SK-N-SH treated with all-trans-retinoic acid at 6 μM for 48 hours (cell line): ENCODE results near the gene GRIFIN.

Source experiments
- ATAC-seq: fragments of 200-7000 bp; cut with Tn5 transposase; 3 replicates; pipeline ENCODE4 v1.9.1; 2020; ENCODE audit warnings: mild to moderate bottlenecking, moderate library complexity
- ARNTL ChIP-seq: fragments of 450-650 bp; formaldehyde crosslinking; IDR thresholded peaks from 2 replicates; pipeline ENCODE4 v1.5.0; 2020; ENCODE audit warnings: low read depth, mild to moderate bottlenecking, moderate library complexity, borderline replicate concordance
- BACH2 ChIP-seq: fragments of 250-450 bp; sonication (Bioruptor Pico); IDR thresholded peaks from 2 replicates; pipeline ENCODE4 v1.9.0; 2021; ENCODE audit warnings: mild to moderate bottlenecking, borderline replicate concordance
- CSDC2 ChIP-seq: fragments of 250-450 bp; sonication (Bioruptor Pico); IDR thresholded peaks from 2 replicates; pipeline ENCODE4 v1.5.0; 2020; ENCODE audit warnings: mild to moderate bottlenecking, moderate library complexity
- ESRRG ChIP-seq: fragments of 250-450 bp; sonication (Bioruptor Pico); IDR thresholded peaks from 2 replicates; pipeline ENCODE4 v1.6.1; 2021; ENCODE audit warnings: mild to moderate bottlenecking
- GLIS3 ChIP-seq: fragments of 250-450 bp; sonication (Bioruptor Pico); IDR thresholded peaks from 2 replicates; pipeline ENCODE4 v1.5.0; 2020; ENCODE audit warnings: mild to moderate bottlenecking, moderate library complexity
- ISL1 ChIP-seq: fragments of 250-450 bp; sonication (Bioruptor Pico); IDR thresholded peaks from 2 replicates; pipeline ENCODE4 v2.1.2; 2022; ENCODE audit warnings: mild to moderate bottlenecking, moderate library complexity
- OSR1 ChIP-seq: fragments of 250-450 bp; sonication (Bioruptor Pico); IDR thresholded peaks from 2 replicates; pipeline ENCODE4 v1.8.0; 2022; ENCODE audit warnings: moderate library complexity, mild to moderate bottlenecking, inconsistent platforms
- RARB ChIP-seq: fragments of 250-450 bp; sonication (Bioruptor Pico); IDR thresholded peaks from 2 replicates; pipeline ENCODE4 v1.8.0; 2021; ENCODE audit warnings: mild to moderate bottlenecking, moderate library complexity
- SNAI2 ChIP-seq: fragments of 250-450 bp; sonication (Bioruptor Pico); IDR thresholded peaks from 2 replicates; pipeline ENCODE4 v1.5.0; 2020; ENCODE audit warnings: mild to moderate bottlenecking, moderate library complexity
- TCF4 ChIP-seq: fragments of 250-450 bp; sonication (Bioruptor Pico); IDR thresholded peaks from 2 replicates; pipeline ENCODE4 v1.8.0; 2021; ENCODE audit warnings: mild to moderate bottlenecking, moderate library complexity, borderline replicate concordance
- TOX ChIP-seq: fragments of 250-450 bp; sonication (Bioruptor Pico); IDR thresholded peaks from 2 replicates; pipeline ENCODE4 v1.8.0; 2021; ENCODE audit warnings: mild to moderate bottlenecking, moderate library complexity, borderline replicate concordance
- ZC3H10 ChIP-seq: fragments of 250-450 bp; sonication (Bioruptor Pico); IDR thresholded peaks from 2 replicates; pipeline ENCODE4 v1.5.1; 2021; ENCODE audit warnings: mild to moderate bottlenecking, moderate library complexity
- ZFP3 ChIP-seq: fragments of 250-450 bp; sonication (Bioruptor Pico); IDR thresholded peaks from 2 replicates; pipeline ENCODE4 v1.5.0; 2020; ENCODE audit warnings: mild to moderate bottlenecking, moderate library complexity
- ZFP30 ChIP-seq: fragments of 450-650 bp; formaldehyde crosslinking; IDR thresholded peaks from 2 replicates; pipeline ENCODE4 v1.5.0; 2022; ENCODE audit warnings: mild to moderate bottlenecking, moderate library complexity
- ZNF565 ChIP-seq: fragments of 450-650 bp; formaldehyde crosslinking; conservative IDR thresholded peaks from 2 replicates; pipeline ENCODE4 v1.5.0; 2020; ENCODE audit warnings: low read depth, mild to moderate bottlenecking, moderate library complexity
- ZNF70 ChIP-seq: fragments of 450-650 bp; formaldehyde crosslinking; IDR thresholded peaks from 2 replicates; pipeline ENCODE4 v1.5.0; 2020; ENCODE audit warnings: mild to moderate bottlenecking, moderate library complexity
- ZNF8 ChIP-seq: fragments of 450-650 bp; formaldehyde crosslinking; IDR thresholded peaks from 2 replicates; pipeline ENCODE4 v1.5.0; 2020; ENCODE audit warnings: mild to moderate bottlenecking, moderate library complexity
- TF ChIP-seq, protein P1 (sequence below): fragments of 250-450 bp; sonication (Bioruptor Pico); IDR thresholded peaks from 2 replicates; pipeline ENCODE4 v1.5.0; 2020; ENCODE audit warnings: mild to moderate bottlenecking, moderate library complexity
- TF ChIP-seq, protein P2 (sequence below): fragments of 250-450 bp; sonication (Bioruptor Pico); IDR thresholded peaks from 2 replicates; pipeline ENCODE4 v1.8.0; 2020; ENCODE audit warnings: mild to moderate bottlenecking, moderate library complexity, borderline replicate concordance
- TF ChIP-seq, protein P3 (sequence below): fragments of 250-450 bp; sonication (Bioruptor Pico); IDR thresholded peaks from 2 replicates; pipeline ENCODE4 v1.5.1; 2021; ENCODE audit warnings: mild to moderate bottlenecking, moderate library complexity
- TF ChIP-seq, protein P4 (sequence below): fragments of 250-450 bp; sonication (Bioruptor Pico); IDR thresholded peaks from 2 replicates; pipeline ENCODE4 v1.5.1; 2020; ENCODE audit warnings: low read depth, mild to moderate bottlenecking, moderate library complexity

The GRIFIN gene

DNA sequence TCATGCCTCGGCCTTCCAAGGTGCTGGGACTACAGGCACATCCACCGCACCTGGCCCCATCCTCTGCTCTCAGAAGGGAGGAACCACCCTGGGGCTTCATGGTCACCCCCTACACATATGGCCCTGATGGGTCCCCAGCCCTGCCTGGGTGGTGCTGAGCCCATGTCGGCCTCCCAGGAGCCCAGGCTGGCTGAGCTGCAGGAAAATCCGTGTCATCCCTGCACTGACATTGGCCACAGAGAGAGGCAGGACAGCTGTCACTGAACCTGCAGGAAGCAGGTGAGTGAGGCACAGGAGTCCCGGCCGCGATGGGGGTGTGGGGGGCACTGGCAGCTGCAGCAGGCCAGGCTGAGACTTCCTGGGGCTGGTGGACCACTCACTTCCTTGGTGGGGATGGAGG lies 8.0 kb downstream of the GRIFIN start:
- TF ChIP-seq ISL1 (no peak), OSR1 (CRISPR knock-in tag) (no peak), ZNF565 (CRISPR knock-in tag) (no peak), TCF4 (CRISPR knock-in tag) (no peak), ARNTL (CRISPR knock-in tag) (no peak), ZFP30 (CRISPR knock-in tag) (no peak), ZNF8 (CRISPR knock-in tag) (no peak), ZC3H10 (no peak), ZFP3 (CRISPR knock-in tag) (no peak), SNAI2 (CRISPR knock-in tag) (no peak), ZNF70 (CRISPR knock-in tag) (no peak), RARB (CRISPR knock-in tag) (no peak), ESRRG (CRISPR knock-in tag) (no peak)
- TF ChIP-seq, protein P1, sequence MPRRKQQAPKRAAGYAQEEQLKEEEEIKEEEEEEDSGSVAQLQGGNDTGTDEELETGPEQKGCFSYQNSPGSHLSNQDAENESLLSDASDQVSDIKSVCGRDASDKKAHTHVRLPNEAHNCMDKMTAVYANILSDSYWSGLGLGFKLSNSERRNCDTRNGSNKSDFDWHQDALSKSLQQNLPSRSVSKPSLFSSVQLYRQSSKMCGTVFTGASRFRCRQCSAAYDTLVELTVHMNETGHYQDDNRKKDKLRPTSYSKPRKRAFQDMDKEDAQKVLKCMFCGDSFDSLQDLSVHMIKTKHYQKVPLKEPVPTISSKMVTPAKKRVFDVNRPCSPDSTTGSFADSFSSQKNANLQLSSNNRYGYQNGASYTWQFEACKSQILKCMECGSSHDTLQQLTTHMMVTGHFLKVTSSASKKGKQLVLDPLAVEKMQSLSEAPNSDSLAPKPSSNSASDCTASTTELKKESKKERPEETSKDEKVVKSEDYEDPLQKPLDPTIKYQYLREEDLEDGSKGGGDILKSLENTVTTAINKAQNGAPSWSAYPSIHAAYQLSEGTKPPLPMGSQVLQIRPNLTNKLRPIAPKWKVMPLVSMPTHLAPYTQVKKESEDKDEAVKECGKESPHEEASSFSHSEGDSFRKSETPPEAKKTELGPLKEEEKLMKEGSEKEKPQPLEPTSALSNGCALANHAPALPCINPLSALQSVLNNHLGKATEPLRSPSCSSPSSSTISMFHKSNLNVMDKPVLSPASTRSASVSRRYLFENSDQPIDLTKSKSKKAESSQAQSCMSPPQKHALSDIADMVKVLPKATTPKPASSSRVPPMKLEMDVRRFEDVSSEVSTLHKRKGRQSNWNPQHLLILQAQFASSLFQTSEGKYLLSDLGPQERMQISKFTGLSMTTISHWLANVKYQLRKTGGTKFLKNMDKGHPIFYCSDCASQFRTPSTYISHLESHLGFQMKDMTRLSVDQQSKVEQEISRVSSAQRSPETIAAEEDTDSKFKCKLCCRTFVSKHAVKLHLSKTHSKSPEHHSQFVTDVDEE (CRISPR knock-in tag) = no peak
- TF ChIP-seq, protein P2, sequence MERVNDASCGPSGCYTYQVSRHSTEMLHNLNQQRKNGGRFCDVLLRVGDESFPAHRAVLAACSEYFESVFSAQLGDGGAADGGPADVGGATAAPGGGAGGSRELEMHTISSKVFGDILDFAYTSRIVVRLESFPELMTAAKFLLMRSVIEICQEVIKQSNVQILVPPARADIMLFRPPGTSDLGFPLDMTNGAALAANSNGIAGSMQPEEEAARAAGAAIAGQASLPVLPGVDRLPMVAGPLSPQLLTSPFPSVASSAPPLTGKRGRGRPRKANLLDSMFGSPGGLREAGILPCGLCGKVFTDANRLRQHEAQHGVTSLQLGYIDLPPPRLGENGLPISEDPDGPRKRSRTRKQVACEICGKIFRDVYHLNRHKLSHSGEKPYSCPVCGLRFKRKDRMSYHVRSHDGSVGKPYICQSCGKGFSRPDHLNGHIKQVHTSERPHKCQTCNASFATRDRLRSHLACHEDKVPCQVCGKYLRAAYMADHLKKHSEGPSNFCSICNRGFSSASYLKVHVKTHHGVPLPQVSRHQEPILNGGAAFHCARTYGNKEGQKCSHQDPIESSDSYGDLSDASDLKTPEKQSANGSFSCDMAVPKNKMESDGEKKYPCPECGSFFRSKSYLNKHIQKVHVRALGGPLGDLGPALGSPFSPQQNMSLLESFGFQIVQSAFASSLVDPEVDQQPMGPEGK (CRISPR knock-in tag) = no peak
- TF ChIP-seq, all 23 proteins: peak for 0
- no peak for ATAC-seq

DNA sequence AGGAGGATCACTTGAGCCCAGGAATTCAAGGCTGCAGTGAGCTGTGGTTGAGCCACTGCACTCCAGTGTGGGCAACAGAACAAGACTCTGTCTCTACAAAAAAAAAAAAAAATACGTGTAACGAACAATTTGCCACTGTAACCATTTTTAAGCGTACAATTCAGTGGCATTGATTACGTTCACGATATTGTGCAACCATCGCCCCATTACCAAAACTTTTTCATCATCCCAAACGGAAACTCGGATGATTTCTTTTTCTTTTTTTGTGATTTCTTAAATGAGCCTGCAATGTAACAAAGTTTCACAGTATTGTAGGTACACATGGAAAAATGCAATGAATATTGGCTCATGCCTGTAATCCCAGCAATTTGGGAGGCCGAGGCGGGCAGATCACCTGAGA lies 9.5 kb downstream of the GRIFIN start:
- no peak for ATAC-seq
- TF ChIP-seq ZFP30 (CRISPR knock-in tag) (no peak), BACH2 (no peak), ESRRG (CRISPR knock-in tag) (no peak), ZNF565 (CRISPR knock-in tag) (no peak), ZNF70 (CRISPR knock-in tag) (no peak), CSDC2 (no peak), TCF4 (CRISPR knock-in tag) (no peak), ZFP3 (CRISPR knock-in tag) (no peak), SNAI2 (CRISPR knock-in tag) (no peak), GLIS3 (CRISPR knock-in tag) (no peak), ISL1 (no peak), ARNTL (CRISPR knock-in tag) (no peak), TOX (CRISPR knock-in tag) (no peak), OSR1 (CRISPR knock-in tag) (no peak)
- TF ChIP-seq, protein P3, sequence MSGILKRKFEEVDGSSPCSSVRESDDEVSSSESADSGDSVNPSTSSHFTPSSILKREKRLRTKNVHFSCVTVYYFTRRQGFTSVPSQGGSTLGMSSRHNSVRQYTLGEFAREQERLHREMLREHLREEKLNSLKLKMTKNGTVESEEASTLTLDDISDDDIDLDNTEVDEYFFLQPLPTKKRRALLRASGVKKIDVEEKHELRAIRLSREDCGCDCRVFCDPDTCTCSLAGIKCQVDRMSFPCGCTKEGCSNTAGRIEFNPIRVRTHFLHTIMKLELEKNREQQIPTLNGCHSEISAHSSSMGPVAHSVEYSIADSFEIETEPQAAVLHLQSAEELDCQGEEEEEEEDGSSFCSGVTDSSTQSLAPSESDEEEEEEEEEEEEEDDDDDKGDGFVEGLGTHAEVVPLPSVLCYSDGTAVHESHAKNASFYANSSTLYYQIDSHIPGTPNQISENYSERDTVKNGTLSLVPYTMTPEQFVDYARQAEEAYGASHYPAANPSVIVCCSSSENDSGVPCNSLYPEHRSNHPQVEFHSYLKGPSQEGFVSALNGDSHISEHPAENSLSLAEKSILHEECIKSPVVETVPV (CRISPR knock-in tag) = no peak
- TF ChIP-seq, protein P4, sequence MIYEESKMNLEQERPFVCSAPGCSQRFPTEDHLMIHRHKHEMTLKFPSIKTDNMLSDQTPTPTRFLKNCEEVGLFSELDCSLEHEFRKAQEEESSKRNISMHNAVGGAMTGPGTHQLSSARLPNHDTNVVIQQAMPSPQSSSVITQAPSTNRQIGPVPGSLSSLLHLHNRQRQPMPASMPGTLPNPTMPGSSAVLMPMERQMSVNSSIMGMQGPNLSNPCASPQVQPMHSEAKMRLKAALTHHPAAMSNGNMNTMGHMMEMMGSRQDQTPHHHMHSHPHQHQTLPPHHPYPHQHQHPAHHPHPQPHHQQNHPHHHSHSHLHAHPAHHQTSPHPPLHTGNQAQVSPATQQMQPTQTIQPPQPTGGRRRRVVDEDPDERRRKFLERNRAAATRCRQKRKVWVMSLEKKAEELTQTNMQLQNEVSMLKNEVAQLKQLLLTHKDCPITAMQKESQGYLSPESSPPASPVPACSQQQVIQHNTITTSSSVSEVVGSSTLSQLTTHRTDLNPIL = no peak
- TF ChIP-seq, protein P1 (CRISPR knock-in tag) = no peak
